ENCODE data around the gene MYL6B. TPM values are rescaled to one million over a fixed set of nuclear protein-coding genes. Genes with fewer than 3 reads are reported as not detected.
"Not testable (repeated sequence)": the region's sequence is repeated elsewhere in the genome, so short reads cannot be mapped to it uniquely, and the experiment has no call there.

MYL6B gene
- total and polyA plus RNA-seq, 3 experiments from 2014 or later: 6.2 to 70.0 (median 68.6) TPM

DNA sequence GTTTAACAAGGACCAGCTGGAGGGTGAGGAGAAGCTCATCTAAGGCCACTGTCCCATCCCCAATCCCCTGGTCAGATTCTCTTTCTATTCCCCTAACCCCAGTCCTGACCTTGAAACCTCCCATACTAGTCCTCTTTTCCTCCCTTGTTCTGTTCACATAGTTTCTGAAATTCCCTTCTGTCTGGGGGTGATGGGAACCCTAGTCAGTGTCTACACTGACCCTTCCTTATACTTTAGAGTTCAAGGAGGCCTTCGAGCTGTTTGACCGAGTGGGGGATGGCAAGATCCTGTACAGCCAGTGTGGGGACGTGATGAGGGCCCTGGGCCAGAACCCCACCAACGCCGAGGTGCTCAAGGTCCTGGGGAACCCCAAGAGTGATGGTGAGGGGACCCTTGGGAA, 2.4 kb downstream of the MYL6B start:
- Histone ChIP-seq H3K27me3 (ENCODE audit: insufficient read depth, low read length, poor library complexity, severe bottlenecking) (no peaks in the 10 kb centered on the region), H3K27ac (ENCODE audit: low read depth, low read length) (no peak overlapping the region), H3K36me3 (ENCODE audit: insufficient read depth, low read length) (peaks cover 5% of the 10 kb centered on the region), H3K9me3 (ENCODE audit: low read length) (no peaks in the 10 kb centered on the region), H3K4me3 (ENCODE audit: low read length) (no peak overlapping the region), H3K4me1 (ENCODE audit: insufficient read depth, low read length) (peaks cover 41% of the 10 kb centered on the region)
- peaks cover 47 to 52% (median 50%) of the 10 kb centered on the region in 3 donors for H3K4me1 Mint-ChIP-seq
- no peak for DNase-seq
- no peaks in the 10 kb centered on the region for H3K9me3 Mint-ChIP-seq
- H3K36me3 Mint-ChIP-seq: peaks cover 0 to 24% (median 3%) of the 10 kb centered on the region in 3 donors
- no peaks in the 10 kb centered on the region for H3K27me3 Mint-ChIP-seq
- peak overlapping the region in 2 of 7 donors; percentile 32 to 79 for H3K4me3 Mint-ChIP-seq
- POLR2A ChIA-PET: no interaction called here
- CTCF ChIA-PET: interaction anchor here (0.8 to 3.2 kb wide), 5 partner anchors 11 to 36 kb away, joined by 3 to 16 read pairs (median 7); partner anchors contain the start of genes SMARCC2 and ZC3H10
- H3K27ac Mint-ChIP-seq: peak overlapping the region in 1 of 8 donors; percentile 97

- H3K36me3 ChIP-seq (ENCODE audit: insufficient read depth, low read length): peaks cover 11% of the 10 kb centered on the region
- Mint-ChIP-seq H3K36me3 (peaks cover 0 to 29% (median 4%) of the 10 kb centered on the region in 3 donors), H3K27me3 (no peaks in the 10 kb centered on the region), H3K4me3 (peak overlapping the region in 5 of 7 donors; percentile 53 to 79 (median 61)), H3K27ac (peak overlapping the region in 2 of 8 donors; percentile 4 to 43), H3K4me1 (peaks cover 49 to 54% (median 54%) of the 10 kb centered on the region in 3 donors), H3K9me3 (no peaks in the 10 kb centered on the region)
- ChIA-PET POLR2A (no interaction called here), CTCF (interaction anchor here (0.8 to 3.2 kb wide), 5 partner anchors 10 to 36 kb away, joined by 3 to 16 read pairs (median 7); partner anchors contain the start of genes SMARCC2 and ZC3H10)
- H3K27me3 ChIP-seq (ENCODE audit: insufficient read depth, low read length, poor library complexity, severe bottlenecking): no peaks in the 10 kb centered on the region
- H3K9me3 ChIP-seq (ENCODE audit: low read length): no peaks in the 10 kb centered on the region
- H3K4me3 ChIP-seq (ENCODE audit: low read length): no peak overlapping the region
- no peak overlapping the region for H3K27ac ChIP-seq (ENCODE audit: low read depth, low read length)
- no peak for DNase-seq
- peaks cover 45% of the 10 kb centered on the region for H3K4me1 ChIP-seq (ENCODE audit: insufficient read depth, low read length)
Observed at GRCh38 chr12:56155256-56155845, 3.0 kb downstream of the MYL6B start.

- Mint-ChIP-seq H3K36me3 (peaks cover 0 to 42% (median 7%) of the 10 kb centered on the region in 3 donors), H3K4me1 (peaks cover 49 to 56% (median 55%) of the 10 kb centered on the region in 3 donors), H3K4me3 (peak overlapping the region; percentile 92 to 100 (median 95)), H3K27ac (peak overlapping the region in 7 of 8 donors; percentile 57 to 100 (median 95))
- not testable (repeated sequence) for H3K27me3 Mint-ChIP-seq; DNase-seq; H3K4me3 ChIP-seq (ENCODE audit: low read length); H3K9me3 Mint-ChIP-seq; H3K27ac ChIP-seq (ENCODE audit: low read depth, low read length); H3K9me3 ChIP-seq (ENCODE audit: low read length); H3K27me3 ChIP-seq (ENCODE audit: insufficient read depth, low read length, poor library complexity, severe bottlenecking)
- peaks cover 22% of the 10 kb centered on the region for H3K36me3 ChIP-seq (ENCODE audit: insufficient read depth, low read length)
- ChIA-PET CTCF (interaction anchor here (0.6 to 3.2 kb wide), 3 partner anchors 31 to 196 kb away, joined by 3 to 16 read pairs (median 7); partner anchors contain the start of gene ZC3H10), POLR2A (interaction anchor here (1.1 kb wide), 1 partner anchor 28 kb away, joined by 7 read pairs; the partner anchor contains the start of gene ESYT1)
- peaks cover 47% of the 10 kb centered on the region for H3K4me1 ChIP-seq (ENCODE audit: insufficient read depth, low read length)
Observed at GRCh38 chr12:56156464-56157200, 4.2 kb downstream of the MYL6B start.

- no peaks in the 10 kb centered on the region for H3K9me3 ChIP-seq (ENCODE audit: low read length)
- peak; percentile 26 to 74 (median 65) for DNase-seq
- Mint-ChIP-seq H3K27me3 (no peaks in the 10 kb centered on the region), H3K27ac (peak overlapping the region; percentile 87 to 100 (median 96)), H3K4me3 (peak overlapping the region; percentile 92 to 100 (median 95)), H3K36me3 (peaks cover 0 to 44% (median 10%) of the 10 kb centered on the region in 3 donors), H3K9me3 (no peaks in the 10 kb centered on the region), H3K4me1 (peaks cover 46 to 50% (median 49%) of the 10 kb centered on the region in 3 donors)
- POLR2A ChIA-PET: interaction anchor here (0.6 to 2.8 kb wide), 3 partner anchors 29 to 39 kb away, joined by 3 to 25 read pairs (median 7); partner anchors contain the start of genes ESYT1 and ZC3H10
- peaks cover 29% of the 10 kb centered on the region for H3K36me3 ChIP-seq (ENCODE audit: insufficient read depth, low read length)
- CTCF ChIA-PET: interaction anchor here (0.6 to 3.2 kb wide), 3 partner anchors 31 to 197 kb away, joined by 3 to 16 read pairs (median 6); partner anchors contain the start of gene ZC3H10
- peak overlapping the region; percentile 75 for H3K4me3 ChIP-seq (ENCODE audit: low read length)
- peak overlapping the region; percentile 74 for H3K27ac ChIP-seq (ENCODE audit: low read depth, low read length)
- H3K27me3 ChIP-seq (ENCODE audit: insufficient read depth, low read length, poor library complexity, severe bottlenecking): no peaks in the 10 kb centered on the region
- H3K4me1 ChIP-seq (ENCODE audit: insufficient read depth, low read length): peaks cover 47% of the 10 kb centered on the region
Observed at GRCh38 chr12:56157201-56158028, 5.0 kb downstream of the MYL6B start.

GRCh38 chr12:56158029-56158925, 5.9 kb downstream of the MYL6B start, which contains the start of gene MYL6:
Gene MYL6, plus strand, starts transcription at chr12:56158359. Its CDS starts 43 bp downstream, at chr12:56158402.
- peak within 1 kb of the TSS; percentile 87 to 100 (median 96) for H3K27ac Mint-ChIP-seq
- CTCF ChIA-PET: interaction anchor here (0.8 to 2.2 kb wide), 6 partner anchors 14 to 111 kb away, joined by 3 to 21 read pairs (median 6); partner anchors contain the start of genes ESYT1, SMARCC2 and ZC3H10
- H3K27ac ChIP-seq (ENCODE audit: low read depth, low read length): peak within 1 kb of the TSS; percentile 94
- H3K9me3 ChIP-seq (ENCODE audit: low read length): no peaks in the 10 kb centered on the region
- H3K36me3 Mint-ChIP-seq: peaks cover 0 to 52% (median 10%) of the 10 kb centered on the region in 3 donors
- H3K27me3 Mint-ChIP-seq: no peaks in the 10 kb centered on the region
- peaks cover 38% of the 10 kb centered on the region for H3K4me1 ChIP-seq (ENCODE audit: insufficient read depth, low read length)
- peak within 1 kb of the TSS; percentile 92 to 100 (median 95) for H3K4me3 Mint-ChIP-seq
- no peaks in the 10 kb centered on the region for H3K27me3 ChIP-seq (ENCODE audit: insufficient read depth, low read length, poor library complexity, severe bottlenecking)
- no peaks in the 10 kb centered on the region for H3K9me3 Mint-ChIP-seq
- H3K36me3 ChIP-seq (ENCODE audit: insufficient read depth, low read length): peaks cover 37% of the 10 kb centered on the region
- peaks cover 38 to 48% (median 41%) of the 10 kb centered on the region in 3 donors for H3K4me1 Mint-ChIP-seq
- peak within 1 kb of the TSS; percentile 80 for H3K4me3 ChIP-seq (ENCODE audit: low read length)
- DNase-seq: peak; percentile 84 to 96 (median 88)
- POLR2A ChIA-PET: interaction anchor here (0.6 to 2.8 kb wide), 4 partner anchors 31 to 40 kb away, joined by 3 to 25 read pairs (median 3); partner anchors contain the start of genes ESYT1, SMARCC2 and ZC3H10

DNA sequence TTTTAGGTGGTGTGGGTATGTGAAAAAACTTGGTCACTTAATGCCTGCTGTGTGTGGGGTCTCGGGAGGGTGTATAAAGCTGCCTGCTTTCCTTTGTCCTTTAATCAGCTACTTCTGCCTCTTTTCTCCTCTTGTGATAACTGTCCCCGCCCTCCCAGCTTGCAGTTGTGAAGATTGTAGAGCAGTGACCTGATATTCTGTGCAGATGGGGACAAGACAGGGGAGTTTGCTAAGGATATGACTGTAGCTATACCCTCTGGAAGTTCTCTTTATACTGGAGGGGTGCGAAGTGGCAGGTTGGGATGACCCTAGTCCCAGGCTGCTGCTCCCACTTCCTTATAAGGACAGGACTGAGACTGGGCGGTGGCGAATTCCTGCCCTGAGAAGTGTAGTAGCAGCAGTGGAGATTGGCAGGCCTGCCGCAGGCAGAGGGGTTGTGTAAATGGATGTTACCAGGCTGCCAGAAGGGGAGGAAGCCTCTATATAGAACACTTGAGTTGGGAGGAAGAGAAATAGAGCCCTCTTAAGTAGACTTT, 6.6 kb downstream of the MYL6B start:
- Histone ChIP-seq H3K4me3 (ENCODE audit: low read length) (peak overlapping the region; percentile 80), H3K27me3 (ENCODE audit: insufficient read depth, low read length, poor library complexity, severe bottlenecking) (no peaks in the 10 kb centered on the region), H3K27ac (ENCODE audit: low read depth, low read length) (peak overlapping the region; percentile 94), H3K36me3 (ENCODE audit: insufficient read depth, low read length) (peaks cover 39% of the 10 kb centered on the region), H3K4me1 (ENCODE audit: insufficient read depth, low read length) (peaks cover 37% of the 10 kb centered on the region), H3K9me3 (ENCODE audit: low read length) (no peaks in the 10 kb centered on the region)
- ChIA-PET CTCF (interaction anchor here (0.8 to 2.2 kb wide), 8 partner anchors 14 to 112 kb away, joined by 3 to 21 read pairs (median 5); partner anchors contain the start of genes ESYT1, SMARCC2 and ZC3H10), POLR2A (interaction anchor here (1.1 to 2.8 kb wide), 3 partner anchors 16 to 41 kb away, joined by 3 to 25 read pairs (median 3); partner anchors contain the start of genes ESYT1 and ZC3H10)
- peak in 1 of 5 donors; percentile 25 for DNase-seq
- peaks cover 38 to 48% (median 42%) of the 10 kb centered on the region in 3 donors for H3K4me1 Mint-ChIP-seq
- no peaks in the 10 kb centered on the region for H3K27me3 Mint-ChIP-seq
- H3K4me3 Mint-ChIP-seq: peak overlapping the region; percentile 92 to 100 (median 95)
- peaks cover 0 to 59% (median 10%) of the 10 kb centered on the region in 3 donors for H3K36me3 Mint-ChIP-seq
- H3K9me3 Mint-ChIP-seq: no peaks in the 10 kb centered on the region
- peak overlapping the region; percentile 87 to 100 (median 96) for H3K27ac Mint-ChIP-seq

Measured in CD8-positive, alpha-beta memory T cell (primary cell).